SKM-1 (cell line): ENCODE data around the gene AGO3.
A peak's percentile ranks its signal among the peaks of the same experiment; 100 is the strongest.

Experiments used
- DNase-seq: peaks from one replicate; lab custom pipeline; 2025; ENCODE audit not compliant: unreplicated experiment; lab: John Stamatoyannopoulos, UW

Gene AGO3

DNA sequence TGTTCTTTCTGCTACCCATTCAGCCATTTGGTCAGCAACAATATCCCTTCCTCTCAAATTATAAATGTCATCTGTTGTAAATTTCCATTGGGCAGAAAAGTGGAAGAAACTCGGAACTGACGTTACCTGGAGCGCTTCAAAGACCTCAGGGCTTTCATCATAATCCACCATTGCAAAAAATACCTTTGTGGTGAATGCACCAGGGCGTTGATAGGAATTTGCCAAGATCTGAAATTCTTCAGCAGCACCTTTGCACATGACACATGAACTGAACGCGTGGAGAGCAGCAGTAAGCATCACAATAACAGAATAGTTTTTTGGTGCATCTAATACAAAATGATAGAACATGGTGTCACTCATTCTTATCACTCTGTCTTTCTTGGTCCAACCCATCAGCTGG lies 149.9 kb downstream of the AGO3 start:
- DNase-seq = no peak

DNA sequence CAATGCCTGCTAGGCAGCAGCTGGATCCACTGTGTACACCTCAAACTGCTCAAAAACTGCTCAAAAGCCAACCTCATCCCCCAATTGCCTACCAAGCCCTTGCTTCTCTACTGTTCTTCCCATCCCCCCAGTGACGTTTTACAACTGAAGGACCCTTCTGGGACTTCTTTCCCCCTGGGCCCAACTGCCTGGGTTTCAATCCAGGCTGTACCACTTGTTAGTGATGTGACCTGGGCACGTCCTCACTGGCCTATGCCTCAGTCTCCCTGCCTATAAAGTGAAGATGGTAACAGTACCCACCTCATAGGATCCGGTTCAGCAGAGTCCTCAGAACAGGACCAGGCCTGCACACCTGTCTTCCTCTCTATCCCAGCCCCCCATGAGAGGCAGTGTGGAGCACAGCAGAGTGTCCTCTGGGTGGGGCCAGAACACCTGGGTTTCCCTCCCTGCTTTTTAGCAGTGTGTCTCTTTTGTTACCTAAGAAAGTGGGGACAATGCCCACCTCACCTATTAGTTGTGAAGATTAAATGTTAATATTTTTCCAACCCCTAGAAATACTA lies 151.1 kb downstream of the AGO3 start:
- no peak for DNase-seq

DNA sequence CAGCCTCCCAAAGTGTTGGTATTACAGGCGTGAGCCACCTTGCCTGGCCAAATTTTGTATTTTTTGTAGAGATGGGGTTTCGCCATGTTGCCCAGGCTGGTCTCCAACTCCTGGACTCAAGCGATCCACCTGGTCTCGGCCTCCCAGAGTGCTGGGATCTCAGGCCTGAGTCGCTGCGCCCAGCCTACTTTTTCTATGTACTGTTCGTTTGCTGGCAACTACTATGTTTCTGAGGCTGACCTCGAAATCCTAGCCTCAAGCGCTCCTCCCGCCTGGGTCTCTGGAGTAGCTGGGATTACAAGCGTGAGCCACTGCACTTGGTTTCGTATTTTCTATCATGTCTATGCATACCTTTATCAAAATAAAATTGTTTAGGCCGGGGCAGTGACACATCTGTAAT lies 152.3 kb downstream of the AGO3 start:
- DNase-seq = no peak

DNA sequence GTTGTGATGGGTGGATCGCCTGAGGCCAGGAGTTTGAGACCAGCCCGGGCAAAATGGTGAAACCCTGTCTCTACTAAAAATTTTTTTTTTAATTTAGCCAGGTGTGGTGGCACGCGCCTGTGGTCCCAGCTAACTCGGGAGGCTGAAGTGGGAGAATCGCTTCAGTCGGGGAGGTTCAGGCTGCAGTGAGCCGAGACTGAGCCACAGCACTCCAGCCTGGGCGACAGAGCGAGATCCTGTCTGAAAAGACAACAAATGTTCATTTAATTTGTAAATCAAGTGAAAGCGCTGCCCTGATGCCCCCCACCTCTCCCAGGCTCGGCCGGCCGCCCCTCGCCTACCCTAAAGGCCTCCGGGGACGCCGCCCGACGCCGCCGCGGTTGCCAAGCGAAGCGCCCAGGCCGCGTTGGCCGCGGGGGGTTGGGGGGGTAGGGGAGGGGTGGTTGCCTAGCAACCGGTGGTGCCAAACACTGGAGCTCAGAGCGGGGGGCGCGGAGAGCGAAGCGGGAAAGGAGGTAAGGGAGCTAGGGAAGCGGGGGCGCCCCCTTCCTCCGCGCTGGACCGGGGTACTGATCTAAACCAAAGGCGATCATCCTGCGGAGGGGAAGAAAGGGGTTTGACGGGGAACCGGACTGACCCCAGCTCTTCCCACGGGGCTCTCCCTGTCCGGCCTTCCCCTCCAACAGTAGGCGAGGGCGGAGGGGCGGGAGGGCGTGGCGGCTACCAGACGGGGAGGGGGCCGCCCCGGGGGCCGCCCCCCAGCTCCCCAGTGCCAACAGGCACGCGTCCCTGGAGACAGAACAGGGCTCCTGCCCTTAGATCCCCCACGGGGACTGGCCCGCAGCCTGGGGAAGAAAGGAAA lies 153.0 kb downstream of the AGO3 start, which contains the start of gene TEKT2:
TEKT2 (plus strand) TSS at position 460 of the 862 bp plus-strand sequence. CDS start 828 bp downstream, outside the sequence.
- DNase-seq = no peak

DNA sequence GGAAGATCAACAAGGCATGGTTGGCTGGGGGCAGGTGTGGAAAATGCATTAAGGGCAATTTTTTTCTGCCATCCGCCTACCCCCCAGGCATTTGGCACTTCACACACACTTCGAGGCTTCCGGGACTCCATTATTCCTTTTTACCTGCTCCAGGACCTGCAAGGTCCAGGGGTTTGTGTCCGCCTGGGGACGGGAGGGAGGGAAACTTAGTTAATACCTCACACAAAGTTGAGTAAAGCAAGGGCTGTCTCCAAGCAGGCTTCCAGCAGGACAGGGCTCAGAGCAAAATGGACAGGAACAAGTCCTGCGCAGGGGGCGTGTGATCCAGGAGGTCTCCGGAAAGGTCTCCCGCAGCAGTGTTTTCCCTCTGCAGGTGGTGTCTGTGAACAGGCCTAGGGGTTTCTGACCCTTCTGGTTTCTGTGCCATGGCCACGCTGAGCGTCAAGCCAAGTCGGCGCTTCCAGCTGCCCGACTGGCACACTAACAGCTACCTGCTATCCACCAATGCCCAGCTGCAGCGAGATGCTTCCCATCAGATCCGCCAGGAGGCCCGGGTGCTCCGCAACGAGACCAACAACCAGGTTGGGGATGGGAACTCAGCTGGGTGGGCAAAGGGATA lies 153.7 kb downstream of the AGO3 start:
- no peak for DNase-seq

DNA sequence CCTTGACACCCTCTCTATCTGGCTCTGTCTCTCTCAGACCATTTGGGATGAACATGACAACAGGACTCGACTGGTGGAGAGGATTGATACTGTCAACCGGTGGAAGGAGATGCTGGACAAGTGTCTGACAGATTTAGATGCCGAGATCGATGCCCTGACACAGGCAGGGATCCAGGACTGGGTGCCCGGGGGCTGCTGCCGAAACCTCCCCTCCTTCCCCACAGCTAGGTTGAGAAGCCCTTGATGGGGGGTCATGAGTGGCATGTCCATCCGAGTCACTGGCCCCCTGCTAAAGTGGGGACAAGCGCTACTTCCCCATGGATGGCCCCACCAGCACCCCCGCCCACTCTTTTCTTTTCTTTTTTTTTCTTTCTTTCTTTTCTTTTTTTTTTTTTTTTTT lies 154.2 kb downstream of the AGO3 start:
- DNase-seq = no peak

DNA sequence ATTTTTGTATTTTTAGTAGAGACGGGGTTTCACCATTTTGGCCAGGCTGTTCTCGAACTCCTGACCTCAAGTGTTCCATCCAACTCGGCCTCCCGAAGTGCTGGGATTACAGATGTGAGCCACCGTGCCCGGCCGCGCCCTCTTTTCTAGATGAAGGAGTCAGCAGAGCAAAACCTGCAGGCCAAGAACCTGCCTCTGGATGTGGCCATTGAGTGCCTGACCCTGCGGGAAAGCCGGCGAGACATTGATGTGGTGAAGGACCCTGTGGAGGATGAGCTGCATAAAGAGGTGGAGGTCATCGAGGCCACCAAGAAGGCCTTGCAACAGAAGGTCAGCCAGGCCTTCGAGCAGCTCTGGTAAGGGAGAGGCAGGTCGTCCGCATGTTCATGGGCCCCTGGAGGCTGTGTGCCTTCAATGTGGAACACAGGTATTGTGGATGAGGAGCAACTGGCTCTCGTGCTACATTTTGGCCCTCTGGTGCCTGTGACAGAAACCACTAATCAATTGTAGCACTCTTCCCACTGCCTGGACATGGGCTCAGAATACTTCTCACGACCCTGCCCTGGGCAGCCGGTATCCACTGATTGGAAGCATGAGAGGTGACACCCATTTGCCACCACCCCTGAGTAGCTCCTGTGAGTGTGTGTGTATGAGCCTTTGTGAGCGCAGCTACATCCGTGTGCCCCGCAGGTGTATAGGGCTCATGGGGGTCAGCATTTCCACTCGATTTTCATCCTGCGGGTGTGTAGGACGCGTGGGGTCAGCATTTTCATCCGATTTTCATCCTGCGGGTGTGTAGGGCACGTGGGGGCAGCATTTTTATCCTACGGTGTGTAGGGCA lies 155.0 kb downstream of the AGO3 start:
- no peak for DNase-seq

DNA sequence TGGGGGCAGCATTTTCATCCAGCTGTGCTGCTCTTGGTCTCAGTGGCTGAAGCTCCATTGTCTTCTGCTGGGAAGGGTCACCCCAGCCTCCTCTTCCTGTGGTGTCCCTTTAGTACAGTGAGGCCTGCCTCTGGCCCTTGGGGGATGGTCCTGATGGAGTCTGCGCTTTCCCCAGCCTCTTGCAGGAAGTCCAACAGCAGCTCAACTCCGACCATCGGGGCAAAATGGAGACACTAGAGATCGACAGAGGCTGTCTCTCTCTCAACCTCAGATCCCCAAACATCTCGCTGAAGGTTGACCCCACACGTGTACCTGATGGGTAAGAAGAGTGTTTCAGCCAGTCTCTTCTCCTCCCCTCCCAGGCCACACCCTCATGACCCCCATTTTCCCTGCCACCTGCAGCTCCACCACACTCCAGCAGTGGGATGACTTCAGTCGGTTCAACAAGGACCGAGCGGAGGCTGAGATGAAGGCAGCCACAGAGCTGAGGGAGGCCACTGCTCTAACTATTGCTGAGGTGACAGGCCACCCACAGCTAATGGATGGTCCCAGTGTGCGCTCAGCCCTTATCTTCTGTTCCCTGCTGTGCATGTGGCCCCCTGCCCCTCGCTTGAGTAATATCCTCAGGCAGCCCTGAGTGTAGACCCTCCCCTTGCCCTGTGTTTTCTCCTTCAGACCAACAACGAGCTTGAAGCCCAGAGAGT lies 155.8 kb downstream of the AGO3 start:
- no peak for DNase-seq

DNA sequence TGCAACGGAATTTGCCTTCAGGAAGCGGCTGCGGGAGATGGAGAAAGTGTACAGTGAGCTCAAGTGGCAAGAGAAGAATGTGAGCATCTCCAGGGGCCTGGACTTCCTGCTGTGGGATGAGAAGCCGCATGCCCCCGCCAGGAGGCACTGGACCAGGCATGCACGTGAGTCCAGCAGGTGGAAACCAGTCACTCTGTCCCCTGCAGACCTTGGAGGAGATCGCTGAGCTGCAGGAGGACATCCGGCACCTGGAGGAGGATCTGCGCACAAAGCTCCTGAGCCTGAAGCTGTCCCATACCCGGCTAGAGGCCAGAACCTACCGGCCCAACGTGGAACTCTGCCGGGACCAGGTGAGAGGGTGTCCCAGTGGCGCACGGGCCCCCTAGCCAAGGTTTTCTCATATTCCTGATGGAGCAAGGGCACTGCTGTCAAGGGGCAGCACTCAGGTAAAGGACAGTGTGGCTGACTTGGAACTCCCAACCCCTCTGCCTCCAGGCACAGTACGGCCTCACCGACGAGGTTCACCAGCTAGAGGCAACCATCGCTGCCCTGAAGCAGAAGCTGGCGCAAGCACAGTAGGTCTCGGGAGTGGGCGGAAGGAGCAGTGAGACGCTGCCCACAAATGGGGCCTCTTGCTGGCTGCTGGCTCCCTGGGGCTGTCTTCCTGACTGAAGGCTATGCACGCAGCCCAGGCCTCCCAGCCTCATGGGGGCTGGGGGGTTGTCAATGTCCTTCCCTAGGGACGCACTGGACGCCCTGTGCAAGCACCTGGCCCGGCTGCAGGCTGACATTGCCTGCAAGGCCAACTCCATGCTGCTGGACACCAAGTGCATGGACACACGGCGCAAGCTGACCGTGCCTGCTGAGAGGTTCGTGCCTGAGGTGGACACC lies 156.6 kb downstream of the AGO3 start:
- no peak for DNase-seq

DNA sequence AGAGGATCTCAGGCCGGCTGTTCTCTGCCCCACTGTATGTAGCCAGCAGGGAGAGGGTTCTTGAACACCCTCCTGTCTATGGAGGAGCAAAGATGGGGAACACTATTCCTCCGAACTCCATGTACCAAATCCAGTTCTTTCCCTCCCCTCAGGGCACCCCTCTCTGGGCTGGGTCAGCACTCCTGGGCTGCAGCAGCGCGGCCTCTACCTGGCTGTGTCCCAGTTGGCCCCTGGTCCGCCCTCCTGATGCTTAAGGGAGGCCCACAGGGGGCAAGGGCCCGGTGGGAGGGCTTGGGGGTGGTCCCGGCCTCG lies 157.3 kb downstream of the AGO3 start:
- no peak for DNase-seq

DNA sequence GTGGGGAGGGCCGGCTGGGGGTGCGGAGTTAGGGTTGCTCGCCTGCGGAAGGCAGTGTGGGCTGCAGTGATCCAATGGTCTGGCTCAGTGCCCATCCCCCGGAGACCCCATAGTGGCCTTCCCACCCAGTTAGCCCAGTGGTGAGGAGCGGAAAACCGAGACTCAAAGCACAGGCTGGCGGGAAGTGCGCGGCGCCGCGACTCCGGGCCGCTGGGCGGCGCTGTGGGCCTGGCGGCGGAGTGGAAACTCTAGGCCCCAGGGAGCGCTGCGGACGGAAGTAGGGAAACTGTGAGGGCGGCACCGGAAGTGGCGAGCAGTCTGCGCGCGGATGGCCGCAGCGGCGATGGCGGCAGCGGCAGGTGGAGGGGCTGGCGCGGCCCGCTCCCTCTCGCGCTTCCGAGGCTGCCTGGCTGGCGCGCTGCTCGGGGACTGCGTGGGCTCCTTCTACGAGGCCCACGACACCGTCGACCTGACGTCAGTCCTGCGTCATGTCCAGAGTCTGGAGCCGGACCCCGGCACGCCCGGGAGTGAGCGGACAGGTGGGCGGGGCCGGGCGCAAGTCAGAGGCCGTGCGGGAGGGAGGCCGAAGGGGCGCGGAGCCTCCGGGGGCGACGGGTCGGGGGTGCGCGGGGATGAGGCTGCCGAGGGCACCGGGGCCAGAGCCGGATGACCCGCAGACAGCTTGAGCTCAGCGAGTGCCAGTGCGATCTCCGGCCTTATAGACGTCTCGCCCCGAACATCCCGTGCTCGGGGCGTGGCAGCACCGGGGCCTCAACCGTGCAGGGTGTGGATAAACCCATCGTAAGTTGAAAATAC lies 157.9 kb downstream of the AGO3 start, which contains the start of gene ADPRS:
ADPRS (plus strand) TSS at position 316 of the 816 bp plus-strand sequence; CDS start at position 329, 13 bp downstream.
- peak; percentile 86 for DNase-seq

DNA sequence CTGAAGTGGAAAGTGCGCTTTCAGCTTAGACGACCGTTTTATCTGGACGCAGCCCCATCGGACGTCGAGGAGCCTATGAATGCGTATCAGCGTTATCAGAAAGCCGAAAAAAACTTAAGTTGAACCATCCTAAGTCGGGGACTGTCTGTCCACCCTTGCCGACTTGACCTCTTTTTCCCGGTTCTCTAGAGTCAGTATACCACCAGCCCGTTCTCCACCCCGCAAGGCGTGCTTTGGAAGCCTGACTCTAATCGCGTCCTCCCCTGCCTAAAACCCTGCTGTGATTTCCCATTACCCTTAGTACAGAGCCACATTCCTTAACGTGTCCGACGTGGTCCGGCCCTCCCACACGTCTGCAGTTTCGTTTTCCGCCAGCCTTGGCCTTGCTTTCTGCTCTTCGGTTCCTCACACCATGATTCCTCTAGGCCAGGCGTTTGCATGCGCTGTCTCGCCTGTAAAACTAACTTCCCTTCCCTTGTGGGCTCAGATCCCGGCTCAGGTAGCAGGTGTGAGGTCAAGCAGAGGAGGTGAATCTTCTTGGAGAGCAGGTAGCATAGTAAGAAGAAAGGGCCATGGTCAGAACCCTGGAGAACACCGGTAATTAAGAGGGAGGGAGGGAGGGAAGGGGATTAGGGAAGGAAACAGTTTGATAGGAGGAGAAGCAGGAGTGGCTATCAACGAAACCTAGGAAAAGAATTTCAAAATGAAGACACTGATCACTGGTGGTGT lies 158.7 kb downstream of the AGO3 start:
- no peak for DNase-seq

DNA sequence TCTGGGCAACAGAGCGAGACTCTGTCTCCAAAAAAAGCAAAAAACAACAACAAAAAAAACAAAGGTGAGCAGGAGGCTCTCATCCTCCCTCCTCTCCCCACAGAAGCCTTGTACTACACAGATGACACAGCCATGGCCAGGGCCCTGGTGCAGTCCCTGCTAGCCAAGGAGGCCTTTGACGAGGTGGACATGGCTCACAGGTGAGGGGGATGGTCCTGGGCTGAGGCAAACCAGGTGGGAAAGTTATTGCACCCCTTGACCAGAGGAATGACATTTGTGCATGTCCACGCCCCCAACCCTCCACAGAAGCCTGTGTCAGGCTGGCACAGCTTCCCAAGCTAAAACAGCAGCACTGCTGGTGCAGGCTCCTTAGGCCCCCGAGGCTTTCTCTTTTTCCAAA lies 160.2 kb downstream of the AGO3 start:
- DNase-seq = no peak

DNA sequence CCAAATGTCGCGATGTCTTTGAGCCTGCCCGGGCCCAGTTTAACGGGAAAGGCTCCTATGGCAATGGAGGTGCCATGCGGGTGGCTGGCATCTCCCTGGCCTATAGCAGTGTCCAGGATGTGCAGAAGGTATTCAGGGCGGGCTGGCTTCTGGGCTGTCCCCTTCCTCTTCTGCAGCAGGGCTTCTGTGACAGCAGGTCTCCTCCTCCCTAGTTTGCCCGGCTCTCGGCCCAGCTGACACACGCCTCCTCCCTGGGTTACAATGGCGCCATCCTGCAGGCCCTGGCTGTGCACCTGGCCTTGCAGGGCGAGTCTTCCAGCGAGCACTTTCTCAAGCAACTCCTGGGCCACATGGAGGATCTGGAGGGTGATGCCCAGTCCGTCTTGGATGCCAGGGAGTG lies 160.8 kb downstream of the AGO3 start:
- DNase-seq = no peak

DNA sequence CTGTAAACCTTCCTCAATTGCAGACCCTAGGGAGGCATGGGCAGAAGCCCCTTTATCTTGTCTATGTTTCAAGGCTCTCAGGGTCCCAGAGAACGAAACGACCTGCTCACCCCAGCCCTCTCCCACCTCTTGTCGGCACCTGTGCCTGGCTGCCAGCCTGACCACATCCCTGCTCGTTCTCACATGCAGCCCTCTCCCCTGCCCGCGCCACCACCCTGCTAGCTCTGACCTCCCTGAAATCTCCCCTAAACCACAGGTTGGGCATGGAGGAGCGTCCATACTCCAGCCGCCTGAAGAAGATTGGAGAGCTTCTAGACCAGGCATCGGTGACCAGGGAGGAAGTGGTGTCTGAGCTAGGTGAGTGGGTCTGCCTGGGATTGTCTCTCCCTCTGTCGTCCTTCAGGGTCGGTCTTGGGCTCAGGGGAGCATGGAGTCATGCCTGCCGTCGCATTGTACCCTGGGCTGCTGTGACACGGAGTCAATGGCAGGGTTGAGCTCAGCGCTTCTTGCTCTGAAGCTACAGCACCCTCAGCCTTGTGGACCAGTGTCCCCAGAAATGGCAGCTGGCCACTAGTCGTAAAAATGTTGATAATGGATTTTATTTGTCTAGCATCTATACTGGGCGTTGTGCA lies 161.4 kb downstream of the AGO3 start:
- DNase-seq = no peak

DNA sequence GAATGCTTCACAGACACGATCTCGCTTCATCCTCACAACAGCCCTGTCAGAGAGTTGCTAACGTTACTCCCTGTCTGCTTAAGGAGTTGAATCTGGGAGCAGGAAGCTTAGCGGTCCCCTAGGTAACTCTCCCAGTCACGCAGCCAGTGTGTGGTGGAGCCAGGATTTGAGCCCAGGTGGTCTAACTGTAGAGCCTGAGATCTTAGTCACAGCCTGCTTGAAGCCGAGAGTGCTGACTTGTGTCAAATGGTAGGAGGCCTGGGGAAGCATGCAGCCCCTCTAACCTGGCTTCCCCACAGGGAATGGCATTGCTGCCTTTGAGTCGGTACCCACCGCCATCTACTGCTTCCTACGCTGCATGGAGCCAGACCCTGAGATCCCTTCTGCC lies 161.9 kb downstream of the AGO3 start:
- no peak for DNase-seq

DNA sequence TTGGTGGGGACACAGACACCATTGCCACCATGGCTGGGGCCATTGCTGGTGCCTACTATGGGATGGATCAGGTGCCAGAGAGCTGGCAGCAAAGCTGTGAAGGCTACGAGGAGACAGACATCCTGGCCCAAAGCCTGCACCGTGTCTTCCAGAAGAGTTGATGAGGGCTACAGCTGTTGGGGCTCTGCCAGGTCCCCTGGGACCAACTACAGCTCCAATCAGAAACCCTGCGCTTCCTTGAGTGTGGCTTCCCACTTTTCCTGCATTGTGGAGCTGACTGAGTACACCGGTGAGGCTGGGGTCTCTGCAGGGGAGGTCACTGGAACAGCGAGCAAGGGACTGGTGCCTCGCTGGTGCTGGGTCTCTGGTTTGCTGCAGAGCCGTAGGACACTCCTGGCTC lies 162.3 kb downstream of the AGO3 start:
- no peak for DNase-seq

DNA sequence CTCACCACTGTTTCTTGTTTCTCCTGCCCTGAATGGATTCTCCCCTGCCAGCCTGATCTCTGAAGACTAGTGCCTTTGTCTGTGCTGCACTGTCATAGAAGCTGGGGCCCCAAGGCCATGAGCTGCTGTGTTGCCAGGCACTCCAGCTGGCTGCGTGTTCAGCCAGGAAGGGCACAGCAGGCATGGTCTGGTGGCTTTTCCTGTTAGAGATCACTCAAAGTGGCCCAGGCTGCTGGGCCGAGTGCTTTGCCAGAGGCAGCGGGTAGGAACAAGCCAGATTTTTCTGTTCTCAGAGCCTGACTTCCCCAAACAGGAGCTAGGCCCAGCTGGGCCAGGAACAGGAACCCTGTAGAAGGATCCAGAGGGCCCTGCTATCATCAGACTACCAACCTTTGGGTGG lies 163.0 kb downstream of the AGO3 start:
- DNase-seq = no peak
